GM19351 (cell line): ENCODE measurements around the gene ZG16.
"Not testable (repeated sequence)": the region's sequence is repeated elsewhere in the genome, so short reads cannot be mapped to it uniquely, and the experiment has no call there.

Experiments
- ATAC-seq: cut with Tn5 transposase; IDR thresholded peaks from one replicate; pipeline ENCODE4 v1.9.1; 2021; ENCODE audit warnings: mild to moderate bottlenecking, moderate library complexity; ENCODE audit not compliant: unreplicated experiment

ZG16 gene, protein sequence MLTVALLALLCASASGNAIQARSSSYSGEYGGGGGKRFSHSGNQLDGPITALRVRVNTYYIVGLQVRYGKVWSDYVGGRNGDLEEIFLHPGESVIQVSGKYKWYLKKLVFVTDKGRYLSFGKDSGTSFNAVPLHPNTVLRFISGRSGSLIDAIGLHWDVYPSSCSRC

DNA sequence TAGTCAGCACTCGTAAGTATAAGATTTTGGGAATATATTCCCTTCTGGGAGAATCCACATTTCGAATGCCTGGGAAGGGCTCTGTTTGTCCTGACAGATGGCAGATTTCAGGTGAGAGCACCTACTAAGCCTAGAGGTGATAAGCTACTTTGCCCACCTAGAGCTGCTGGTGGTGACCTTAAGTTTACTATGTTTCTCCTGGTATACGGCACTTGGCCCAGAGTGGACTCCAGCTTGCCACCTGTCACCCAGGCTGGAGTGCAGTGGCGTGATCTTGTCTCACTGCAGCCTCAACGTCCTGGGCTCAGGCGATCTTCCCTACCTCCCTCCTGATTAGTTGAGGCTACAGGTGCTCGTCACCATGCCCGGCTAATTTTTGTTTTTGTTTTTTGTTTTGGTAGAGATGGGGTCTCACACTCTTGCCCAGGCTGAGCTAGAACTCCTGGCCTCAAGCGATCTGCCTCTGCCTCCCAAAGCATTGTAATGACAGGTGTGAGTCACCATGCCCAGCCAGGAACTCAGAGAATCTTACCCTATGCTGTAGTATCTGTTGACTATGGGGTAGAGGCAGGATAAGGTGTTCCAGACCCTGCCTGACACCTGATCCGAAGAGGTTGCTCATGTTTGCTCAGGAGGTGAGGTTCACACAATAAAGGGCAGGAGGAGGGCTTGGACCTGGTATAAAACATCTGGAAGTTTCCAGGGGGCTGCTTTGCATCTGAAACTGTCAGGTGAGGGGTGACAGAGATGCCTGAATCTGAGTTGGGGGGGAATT is at the start of gene ZG16:
TSS of gene ZG16 (plus strand) at position 681 of the 775 bp plus-strand sequence. CDS start 1,011 bp downstream, outside the sequence.
- ATAC-seq = no peak

DNA sequence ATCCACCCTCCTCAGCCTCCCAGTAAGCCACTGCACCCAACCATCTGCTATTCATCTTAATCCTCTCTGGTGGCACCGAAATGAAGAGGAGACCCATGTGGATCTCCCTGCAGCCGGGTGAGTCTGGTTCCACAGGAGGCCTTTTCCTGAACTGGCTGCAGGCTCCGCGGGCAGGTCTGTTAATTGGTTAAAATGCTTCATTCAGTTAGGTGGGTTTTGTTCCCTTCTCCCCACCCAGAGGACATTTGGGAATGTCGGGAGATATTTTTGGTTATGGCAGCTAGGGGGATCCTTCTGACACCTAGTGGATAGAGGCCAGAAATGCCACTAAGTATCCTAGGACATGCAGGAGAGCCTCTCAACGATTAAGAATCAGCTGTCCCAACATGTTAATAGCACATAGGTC is 48.9 kb upstream of the ZG16 start:
- ATAC-seq = no peak

DNA sequence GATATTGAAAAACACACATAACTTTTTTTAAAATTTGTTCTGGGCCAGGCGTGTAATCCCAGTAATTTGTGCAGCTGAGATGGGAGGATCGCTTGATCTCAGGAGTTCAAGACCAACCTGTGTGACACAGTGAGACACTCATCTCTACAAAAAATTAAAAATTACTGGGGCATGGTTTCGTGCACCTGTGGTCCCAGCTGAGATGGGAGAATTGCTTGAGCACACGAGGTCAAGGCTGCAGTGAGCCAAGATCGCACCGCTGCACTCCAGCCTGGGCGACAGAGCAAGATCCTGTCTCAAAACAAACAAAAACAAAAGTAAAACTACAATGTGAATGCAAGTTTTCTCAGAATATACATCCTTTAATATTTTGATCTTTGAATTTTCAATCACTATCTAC is 47.4 kb upstream of the ZG16 start:
- no peak for ATAC-seq

DNA sequence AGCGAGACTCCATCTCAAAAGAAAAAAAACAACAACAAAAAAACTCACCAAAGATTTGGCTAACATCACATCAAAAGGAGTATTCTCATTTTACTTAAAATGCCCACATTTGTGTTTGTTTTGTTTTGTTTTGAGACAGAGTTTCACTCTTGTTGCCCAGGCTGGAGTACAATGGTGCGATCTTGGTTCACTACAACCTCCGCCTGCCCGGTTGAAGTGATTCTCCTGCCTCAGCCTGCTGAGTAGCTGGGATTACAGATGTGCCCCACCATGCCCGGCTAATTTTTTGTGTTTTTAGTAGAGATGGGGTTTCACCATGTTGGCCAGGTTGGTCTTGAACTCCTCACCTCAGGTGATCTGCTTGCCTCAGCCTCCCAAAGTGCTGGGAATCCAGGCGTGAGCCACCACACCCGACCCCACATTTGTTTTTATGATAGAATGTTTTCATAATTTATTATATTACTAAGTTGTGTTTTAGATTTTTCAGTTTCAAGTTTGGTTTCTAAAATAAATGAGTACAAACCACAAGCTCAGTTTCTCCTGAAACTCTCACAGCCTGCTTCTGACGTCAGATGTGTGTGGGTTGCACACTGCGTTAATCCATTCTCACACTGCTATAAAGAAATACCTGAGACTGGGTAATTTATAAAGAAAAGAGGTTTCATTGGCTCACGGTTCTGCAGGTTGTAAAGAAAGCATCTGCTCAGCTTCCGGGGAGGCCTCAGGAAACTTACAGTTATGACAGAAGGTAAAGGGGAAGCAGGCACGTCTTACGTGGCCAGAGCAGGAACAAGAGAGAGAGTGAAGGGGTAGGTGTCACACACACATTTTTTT is 46.1 kb upstream of the ZG16 start:
- ATAC-seq = peak; percentile 74

DNA sequence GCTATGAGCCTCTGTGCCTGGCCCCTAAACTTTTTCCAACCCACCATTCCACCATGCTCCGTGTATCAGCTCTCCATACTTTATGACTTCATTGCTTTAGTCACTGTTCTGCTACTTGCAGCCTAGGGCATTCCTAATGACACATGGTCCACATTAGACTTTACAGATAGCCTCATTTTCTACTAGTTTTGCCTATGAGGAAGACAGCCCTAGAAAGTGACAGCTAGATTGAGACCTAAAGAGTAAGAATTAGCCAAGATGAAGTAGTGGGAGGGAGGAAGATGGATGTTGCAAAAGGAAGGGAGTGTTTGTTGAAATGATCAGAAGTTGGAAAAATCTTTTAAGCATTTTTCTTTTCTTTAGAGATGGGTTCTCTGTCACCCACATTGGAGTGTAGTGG is 43.3 kb upstream of the ZG16 start:
- no peak for ATAC-seq

DNA sequence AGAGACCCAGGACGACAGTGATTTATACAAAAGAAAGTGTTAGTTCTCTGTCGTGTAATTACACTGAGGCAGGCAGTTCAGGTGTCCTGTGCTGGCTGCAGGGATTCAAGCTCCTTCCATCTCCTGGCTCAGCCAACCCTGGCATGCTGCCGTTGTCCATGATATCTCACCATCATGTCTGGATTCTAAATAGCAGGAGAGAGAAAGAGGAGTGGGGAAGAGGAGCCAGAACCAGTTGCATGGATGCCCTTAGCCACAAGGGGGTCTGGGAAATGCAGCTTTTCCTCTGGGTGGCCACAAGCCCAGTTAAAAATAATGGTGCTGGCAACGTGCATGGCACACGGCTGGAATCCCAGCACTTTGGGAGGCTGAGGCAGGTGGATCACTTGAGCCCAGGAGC is 41.9 kb upstream of the ZG16 start:
- ATAC-seq = no peak

DNA sequence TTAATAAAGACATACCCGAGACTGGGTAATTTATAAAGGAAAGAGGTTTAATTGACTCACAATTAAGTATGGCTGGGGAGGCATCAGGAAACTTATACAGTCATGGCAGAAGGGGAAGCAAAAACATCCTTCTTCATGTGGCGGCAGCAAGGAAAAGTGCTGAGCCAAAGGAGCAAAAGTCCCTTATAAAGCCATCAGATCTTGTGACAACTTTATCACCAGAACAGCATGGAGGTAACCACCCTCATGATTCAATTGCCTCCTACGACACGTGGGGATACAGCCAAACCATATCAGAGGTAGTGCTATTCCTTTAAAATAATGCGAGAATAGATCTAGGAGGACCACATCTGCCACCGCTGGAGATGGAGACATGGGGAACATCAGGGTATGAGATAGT is 41.3 kb upstream of the ZG16 start:
- ATAC-seq = no peak

DNA sequence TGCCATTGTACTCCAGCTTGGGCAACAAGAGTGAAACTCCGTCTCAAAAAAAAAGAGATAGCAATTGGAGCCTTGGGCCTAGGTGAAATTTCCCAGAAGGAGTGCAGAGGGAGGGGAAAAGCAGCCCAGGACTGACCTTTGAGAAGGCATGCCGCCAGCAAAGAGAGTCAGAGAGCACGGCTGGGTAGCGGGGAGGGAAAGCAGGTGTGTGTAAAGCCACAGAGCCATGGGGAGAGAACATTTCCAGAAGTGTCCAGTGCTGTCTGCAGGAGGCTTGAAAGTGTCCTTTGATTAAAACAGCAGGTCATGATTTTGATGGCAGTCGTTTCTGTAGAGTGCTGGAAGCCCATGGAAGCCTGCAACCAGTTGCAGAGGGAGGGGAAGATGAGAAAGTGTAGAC is 40.3 kb upstream of the ZG16 start:
- ATAC-seq = no peak

DNA sequence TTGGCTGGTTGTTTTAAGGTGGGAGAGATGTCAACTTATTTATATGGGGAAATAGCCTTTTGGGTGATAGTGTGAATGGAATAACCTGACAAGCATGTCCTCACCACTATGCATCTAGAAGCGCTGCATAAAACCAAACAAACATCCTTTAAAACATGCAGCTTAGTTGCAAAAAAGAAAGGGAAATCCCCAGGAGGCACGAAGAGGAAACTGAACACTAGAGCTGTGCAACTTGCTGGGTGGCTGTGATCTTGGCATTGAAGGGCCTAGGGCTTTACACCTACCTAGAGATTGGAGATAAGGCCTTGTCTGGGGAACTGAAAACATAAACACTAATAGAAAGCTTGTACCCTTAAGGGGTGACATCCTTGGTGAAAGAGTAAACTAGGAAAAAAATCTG is 39.5 kb upstream of the ZG16 start:
- ATAC-seq = no peak

DNA sequence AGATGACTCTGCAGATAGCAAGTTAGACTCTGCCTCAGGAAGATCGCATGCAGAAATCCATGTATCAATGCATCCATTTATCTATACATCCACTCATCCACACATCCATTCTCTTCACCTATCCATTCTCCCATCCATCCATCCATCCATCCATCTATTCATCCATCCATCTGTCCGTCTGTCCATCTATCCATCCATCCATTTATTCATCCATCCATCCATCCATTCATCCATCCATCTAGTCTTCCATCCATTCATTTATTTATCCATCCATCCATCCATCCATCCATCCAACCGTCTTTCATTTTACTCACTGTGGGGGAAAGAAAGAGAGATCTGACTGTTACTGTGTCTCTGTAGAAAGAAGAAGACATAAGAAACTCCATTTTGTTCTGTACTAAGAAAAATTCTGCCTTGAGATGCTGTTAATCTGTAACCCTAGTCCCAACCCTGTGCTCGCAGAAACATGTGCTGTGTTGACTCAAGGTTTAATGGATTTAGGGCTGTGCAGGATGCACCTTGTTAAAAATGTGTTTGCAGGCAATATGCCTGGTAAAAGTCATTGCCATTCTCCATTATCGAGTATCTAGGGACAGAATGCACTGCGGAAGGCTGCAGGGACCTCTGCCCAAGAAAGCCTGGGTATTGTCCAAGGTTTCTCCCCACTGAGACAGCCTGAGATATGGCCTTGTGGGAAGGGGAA is 38.0 kb upstream of the ZG16 start:
- not testable (repeated sequence) for ATAC-seq

DNA sequence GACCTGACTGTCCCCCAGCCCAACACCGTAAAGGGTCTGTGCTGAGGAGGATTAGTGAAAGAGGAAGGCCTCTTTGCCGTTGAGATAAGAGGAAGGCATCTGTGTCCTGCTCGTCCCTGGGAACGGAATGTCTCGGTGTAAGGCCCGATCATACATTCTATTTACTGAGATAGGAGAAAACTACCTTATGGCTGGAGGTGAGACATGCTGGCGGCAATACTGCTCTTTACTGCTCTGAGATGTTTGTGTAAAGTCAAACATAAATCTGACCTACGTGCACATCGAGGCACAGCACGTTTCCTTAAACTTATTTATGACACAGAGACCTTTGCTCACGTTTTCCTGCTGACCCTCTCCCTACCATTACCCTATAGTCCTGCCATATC is 37.4 kb upstream of the ZG16 start:
- not testable (repeated sequence) for ATAC-seq

DNA sequence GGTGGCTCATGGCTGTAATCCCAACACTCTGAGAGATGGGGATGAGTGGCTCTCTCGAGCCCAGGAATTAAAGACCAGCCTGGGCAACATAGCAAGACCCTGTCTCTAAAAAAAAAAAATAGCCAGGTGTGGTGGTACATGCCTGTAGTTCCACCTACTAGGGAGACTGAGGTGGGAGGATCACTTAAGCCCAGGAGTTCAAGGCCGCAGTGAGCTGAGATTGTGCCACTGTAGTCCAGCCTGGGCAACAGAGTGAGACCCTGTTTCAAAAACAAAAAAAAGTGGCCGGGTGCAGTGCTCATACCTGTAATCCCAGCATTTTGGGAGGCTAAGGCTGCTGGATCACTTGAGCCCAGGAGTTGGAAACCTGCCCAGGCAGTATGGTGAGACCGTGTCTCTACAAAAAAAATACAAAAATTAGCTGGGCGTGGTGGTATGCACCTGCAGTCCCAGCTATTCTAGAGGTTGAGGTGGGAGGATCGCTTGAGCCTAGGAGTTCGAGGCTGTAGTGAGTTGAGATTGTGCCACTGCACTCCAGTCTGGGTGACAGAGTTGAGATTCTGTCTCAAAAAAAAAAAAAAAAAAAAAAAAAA is 35.3 kb upstream of the ZG16 start:
- ATAC-seq = no peak

DNA sequence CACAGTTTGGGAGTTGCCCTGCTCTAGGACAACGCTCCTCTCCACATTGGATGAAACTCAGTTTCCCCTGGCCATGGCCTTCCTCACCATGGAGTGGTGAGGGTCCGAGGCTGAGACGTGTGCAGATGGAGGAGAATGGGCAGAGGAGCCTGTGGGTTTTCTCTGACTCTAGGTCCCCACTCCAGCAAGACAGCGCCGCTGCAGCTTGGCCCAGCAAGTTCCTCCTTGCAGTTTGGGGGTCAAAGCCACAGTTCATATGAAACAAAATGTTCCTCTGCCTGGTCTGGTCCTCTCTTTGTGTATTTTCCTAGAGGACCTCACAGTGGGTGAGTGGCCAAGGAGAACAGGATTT is 34.6 kb upstream of the ZG16 start:
- no peak for ATAC-seq

DNA sequence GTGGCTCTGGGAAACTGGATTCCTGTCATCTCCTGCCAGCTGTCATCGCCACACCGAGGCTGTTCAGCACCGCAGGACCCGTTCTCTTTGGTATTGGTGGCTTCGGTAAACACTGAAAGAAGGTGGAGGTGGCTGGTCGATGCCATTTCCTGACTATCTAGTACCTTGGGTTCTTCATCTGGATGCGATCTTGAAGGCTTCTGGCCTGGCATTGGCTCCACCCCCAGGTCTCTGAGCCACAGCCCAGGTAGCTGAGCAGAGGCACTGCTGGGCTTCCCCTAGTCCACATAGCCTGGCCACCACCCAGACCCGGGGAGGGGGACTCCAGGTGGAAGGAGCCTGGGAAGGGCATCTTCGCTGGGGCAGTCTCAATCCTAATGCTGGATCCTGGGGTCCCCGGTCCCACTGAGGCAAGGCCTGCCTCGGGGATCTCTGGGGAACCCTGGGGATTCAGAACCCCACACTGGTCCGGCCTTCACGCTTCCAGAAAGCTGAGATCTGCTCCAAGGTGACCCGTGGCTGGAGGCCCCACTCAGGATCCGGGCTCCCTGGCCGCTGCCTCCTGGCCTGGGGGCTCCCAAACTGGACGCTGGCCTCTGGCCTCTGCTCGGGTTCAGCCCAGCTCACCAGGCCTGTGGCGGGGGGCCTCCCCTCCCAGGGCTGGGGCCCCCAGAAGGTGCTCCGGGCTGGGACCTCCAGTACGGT is 34.1 kb upstream of the ZG16 start:
- no peak for ATAC-seq

DNA sequence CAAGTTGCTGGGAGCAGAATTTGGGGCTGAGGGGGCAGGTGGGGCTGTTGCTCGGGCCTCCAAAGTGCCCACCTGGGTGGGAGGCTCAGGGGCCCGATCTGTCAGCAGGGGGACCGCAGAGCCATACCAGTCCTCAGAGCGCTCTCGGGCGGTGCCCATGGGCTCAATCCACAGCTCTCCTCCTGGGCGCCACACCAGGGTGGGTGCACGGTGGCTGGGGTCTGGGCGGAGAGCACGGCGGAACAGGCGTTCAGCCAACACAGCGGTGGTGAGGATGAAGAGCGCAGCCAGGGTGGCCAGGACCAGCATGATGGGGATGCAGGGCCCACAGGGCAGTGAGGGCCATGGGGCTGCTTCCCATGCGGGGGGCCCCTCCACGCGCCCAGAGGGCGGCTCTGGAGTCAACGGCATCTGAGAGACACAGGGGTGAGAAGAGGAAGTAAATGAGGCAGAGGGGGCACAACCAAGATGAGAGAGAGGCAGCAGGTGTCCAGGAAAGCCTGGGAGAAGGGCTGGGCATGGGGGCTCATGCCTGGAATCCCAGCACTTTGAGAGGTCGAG is 33.4 kb upstream of the ZG16 start:
- ATAC-seq = no peak

DNA sequence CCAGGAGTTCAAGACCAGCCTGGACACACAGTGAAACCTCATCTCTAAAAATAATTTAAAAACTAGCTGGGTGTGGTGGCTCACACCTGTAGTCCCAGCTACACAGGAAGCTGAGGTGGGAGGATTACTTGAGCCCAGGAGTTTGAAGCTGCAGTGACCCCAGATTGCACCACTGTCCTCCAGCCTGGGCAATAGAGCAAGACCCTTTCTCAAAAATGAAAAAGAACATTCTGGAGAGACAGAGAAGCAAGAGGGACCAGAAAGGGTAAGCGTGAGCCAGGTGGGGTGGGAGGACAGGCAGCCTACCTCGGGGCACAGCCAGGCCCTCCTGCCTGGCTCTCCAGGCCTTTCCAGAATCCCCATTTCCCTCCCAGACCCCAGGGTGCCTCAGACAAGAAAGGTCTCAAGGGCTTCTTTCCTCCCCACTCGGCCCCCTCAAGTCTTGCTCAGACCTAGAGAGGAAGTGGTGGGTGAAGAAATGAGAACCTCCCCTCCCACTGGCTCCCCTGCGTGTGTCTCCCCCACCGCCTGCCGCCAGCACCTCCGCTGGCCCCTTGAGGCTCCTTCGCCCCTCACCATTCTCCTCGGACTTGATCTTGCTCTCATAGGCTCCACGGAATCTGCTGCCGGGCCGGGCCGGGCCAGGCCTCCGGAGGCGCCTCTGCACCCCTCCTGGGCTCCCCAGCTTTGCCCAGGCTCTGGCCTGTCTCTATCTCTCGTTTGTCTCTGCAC is 32.8 kb upstream of the ZG16 start:
- peak; percentile 54 for ATAC-seq

DNA sequence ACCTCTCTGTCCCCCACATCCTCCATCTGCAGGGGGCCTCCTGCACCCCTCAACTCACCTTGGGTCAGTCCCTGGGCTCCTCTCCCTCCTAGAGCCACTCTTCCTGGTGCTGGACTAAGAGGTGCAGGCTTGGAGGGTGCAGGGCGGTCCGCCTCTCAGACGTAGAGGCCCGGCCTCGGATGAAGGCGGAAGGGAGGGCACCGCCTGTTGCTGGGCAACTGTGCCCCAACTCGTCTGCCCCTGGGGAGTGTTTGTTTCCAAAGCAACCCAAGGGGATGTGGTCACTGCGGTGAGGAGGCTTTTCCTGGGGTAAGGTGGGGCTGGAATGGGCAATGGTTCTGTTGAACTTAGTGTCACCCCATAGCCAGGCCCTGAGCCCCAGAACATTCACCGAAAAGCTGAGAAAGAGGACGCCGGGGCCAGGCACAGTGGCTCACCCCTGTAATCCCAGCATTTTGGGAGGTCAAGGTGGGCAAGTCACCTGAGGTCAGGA is 32.2 kb upstream of the ZG16 start, which contains the start of gene C16orf54:
TSS of gene C16orf54 (minus strand) at position 138 of the 493 bp plus-strand sequence. CDS start 1,039 bp downstream, outside the sequence.
- ATAC-seq = no peak

DNA sequence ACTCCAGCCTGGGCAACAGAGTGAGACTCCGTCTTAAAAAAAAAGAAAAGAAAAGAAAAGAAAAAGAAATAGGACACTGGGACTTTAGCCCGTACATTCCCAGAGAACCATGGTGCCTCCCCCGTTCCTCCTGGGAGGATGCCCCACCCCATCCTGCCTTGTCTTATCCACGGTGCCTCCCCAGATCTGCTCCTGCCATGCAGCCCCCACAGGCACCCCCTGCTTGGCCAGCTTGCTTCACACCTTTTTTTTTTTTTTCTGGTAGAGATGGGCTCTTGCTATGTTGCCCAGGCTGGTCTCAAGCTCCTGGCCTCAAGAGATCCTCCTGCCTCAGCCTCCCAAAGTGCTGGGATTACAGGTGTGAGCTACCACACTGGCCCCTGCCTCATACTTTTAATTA is 31.5 kb upstream of the ZG16 start:
- ATAC-seq = not testable (repeated sequence)
